HuH-7.5 (cell line): ENCODE data around the gene SLC47A2.
"Not testable (repeated sequence)": the region's sequence is repeated elsewhere in the genome, so short reads cannot be mapped to it uniquely, and the experiment has no call there.

ENCODE experiments used
- DNase-seq: peaks from one replicate; pipeline ENCODE4 v3.0.0; 2011; ENCODE audit warnings: low spot score

SLC47A2 gene

DNA sequence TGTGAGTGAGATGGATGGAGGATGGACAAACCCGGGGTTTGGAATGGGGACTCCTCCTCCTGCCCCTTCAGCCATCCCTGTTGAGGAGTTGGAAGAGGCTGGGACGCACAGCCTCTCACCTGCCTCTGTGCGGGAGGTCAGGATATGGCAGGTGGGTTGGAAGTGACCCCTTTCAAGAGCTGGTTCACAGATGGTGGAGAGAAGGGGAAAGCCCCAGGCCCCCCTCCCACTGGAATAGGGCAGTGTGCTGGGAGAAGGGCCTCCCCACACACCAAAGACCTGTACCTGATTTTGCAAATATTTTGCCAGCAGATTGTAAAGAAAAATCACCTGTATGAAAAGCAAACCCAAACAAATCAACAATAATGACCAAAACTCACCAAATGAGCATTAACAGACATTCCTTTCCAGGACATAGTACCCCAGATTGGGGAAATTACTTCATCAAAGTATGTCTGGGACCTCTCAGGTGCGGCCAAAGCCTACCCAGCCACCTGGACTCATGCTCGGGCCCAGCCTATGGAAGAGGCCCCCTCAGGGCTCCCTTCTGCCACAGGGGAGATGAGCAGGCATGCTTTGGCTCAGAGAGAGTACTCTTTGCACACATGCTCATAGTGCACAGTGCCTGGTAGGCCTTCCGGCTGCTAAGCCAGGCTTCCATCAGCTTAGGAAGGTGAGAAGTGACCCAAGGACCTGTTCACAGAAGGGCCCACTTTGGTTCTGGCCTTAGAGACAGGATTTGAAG, 7.8 kb downstream of the SLC47A2 start:
- DNase-seq = no peak

DNA sequence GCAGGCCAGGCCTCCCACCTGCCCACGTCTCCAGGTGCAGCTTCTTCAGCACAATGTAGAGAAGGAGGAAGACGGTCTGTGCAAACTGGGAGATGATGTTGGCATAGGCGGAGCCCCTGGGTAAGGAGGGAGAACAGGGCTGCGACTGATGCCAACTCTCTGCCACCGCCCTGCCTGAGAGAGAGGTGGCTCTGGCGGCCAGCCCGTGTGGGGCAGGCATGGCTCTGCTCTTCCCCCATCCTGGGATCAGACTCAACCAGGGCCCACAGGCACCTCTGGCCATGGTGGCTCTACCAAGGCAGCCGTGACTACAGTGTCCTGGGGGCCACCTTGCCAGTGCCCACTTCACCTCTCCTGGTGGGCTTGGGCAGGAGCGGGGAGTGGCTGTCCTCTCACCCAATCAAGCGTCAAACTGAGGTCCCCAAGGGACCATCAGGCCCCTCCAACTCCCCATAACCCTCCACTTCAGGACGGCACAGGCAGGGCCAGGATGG, 8.6 kb downstream of the SLC47A2 start:
- DNase-seq = no peak

DNA sequence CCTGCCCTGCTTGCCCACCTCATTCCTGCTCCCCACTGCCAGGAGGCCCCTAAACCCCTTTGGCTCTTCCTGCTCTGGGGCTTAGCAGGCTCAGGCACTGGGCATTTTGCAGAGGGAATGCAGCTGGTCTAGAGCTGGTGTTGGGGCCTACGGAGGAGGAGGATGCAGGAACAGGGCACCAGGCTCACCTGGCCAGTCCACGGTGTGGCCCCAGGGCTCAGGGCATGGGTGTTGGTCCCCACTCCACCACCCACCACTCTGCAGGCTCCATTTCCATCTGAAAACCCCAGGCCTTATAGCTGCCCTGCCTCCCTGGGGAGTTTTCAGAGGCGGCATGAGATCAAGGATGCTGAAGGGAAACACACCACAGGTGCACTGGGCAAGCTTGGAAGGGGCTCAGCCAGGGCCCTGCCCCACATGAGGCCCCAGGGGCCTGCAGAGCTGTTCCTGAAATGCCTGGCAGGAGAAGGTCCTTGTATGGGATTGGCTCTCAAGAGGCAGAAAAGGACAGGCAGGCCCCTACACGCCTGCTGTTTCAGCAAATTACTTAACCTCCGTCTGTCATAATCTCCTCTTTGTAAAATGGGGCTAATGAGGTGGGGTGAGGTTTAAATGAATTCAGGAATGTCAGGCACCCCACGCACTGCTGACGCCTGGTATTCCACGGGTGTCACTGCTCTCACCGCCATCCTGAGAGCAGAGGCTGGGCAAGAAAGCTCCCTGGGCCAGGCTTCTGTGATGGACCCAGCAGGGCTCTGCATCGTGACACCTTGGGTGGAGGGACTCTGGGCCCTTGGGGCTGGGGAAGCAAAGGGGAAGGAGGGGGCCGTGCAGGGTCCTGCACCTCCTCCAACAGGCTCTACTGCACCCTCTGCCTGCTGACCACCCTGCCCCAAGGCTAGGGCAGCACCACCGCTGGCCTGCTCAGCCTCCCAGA, 9.3 kb downstream of the SLC47A2 start:
- DNase-seq = no peak

DNA sequence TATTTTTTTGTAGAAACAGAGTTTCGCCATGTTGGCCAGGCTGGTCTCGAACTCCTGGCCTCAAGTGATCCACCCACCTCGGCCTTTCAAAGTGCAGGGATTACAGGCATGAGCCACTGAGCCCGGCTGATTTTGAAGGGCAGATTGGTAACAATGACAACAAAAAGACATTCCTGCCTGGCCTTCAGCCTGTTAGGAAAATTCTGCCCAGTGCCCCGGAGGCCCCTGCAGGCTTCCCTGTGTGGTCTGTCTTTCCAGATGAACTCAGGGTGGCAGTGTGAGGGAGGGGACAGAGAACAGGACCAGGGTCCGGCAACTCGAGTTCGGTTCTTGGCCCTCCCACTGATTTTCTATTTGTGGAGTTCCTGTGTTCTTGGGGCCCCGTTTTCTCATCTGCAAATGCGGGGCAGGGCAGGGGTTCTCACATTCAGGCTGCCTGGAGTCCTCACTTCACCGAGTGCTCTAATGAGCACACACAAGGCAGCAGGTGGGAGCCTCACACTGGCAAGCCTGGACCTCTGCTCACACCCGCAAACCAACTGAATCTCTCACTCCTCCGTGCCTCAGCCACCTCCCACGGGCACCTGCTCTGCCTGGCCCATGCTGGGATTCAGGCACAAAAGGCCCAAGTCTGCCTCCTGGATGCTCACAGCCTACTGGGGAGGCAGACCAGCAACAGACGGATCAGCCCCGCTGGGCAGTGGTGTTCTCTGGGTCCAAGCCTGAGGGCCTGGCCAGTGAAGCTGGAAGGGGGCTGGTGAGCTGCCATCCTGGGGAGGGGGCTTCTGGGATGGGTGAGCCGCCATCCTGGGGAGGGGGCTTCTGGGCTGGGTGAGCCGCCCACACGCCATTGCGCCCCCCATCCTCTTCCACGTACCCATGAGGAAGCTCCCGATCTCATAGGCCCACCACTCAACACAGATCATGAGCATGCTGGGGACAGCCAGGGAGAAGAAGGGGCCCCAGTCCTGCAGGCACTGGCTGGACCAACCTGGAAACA, 10.3 kb downstream of the SLC47A2 start:
- DNase-seq = no peak

DNA sequence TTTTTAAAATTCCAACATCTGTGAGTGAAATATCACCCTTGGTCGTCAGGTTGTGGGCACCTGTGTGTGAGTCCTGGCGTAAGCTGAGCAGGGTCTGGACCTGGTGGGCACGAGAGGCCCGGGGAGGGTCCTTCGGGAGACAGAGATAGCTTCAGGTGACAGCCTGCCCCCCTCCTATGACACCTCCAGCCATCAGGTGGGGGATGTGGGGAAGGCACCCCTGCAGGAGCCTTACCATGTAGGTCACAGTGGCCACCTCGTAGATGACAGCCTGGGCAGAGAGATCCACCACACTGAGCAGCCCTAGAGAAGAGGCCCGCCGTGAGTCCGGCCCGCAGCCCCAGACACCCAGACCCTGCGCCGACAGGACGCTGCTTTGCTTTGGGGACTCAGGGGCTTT, 11.2 kb downstream of the SLC47A2 start:
- no peak for DNase-seq

DNA sequence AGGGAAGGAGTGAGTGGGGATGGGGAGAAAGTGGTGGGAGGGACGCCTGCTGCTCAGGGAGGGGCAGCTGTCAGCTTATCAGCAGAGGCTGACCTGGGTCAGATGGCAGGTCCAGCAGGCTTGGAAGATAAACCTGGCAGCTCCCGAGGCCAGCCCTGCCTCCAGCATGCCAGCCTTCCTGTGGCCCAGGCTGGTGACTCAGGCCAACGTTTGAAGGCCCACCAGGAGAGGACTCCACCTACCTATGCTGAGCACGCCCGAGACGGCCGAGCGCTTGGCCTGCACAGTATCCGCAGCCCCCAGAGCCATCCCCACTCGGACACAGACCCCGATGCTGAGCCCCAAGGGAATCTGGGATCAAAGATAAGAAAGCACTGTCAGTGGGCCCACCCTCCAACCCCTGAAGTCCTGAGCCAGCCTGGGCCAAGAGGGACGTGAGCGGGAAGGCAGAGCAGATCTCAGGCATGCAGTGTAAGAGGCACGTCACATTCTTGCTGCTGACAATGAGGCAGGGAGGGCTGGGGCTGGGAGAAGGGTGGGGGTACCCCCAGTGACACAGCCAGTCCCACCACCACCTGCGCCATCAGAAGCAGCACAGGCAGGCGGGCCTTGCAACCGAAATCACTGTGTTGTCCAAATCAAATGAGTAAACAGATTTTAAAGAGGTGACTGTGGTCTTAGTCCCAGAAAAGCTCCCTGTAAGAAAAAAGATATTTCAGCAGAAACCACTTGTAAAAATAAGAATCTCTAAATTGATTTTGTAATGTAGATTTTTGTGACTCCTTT, 12.4 kb downstream of the SLC47A2 start:
- no peak for DNase-seq

DNA sequence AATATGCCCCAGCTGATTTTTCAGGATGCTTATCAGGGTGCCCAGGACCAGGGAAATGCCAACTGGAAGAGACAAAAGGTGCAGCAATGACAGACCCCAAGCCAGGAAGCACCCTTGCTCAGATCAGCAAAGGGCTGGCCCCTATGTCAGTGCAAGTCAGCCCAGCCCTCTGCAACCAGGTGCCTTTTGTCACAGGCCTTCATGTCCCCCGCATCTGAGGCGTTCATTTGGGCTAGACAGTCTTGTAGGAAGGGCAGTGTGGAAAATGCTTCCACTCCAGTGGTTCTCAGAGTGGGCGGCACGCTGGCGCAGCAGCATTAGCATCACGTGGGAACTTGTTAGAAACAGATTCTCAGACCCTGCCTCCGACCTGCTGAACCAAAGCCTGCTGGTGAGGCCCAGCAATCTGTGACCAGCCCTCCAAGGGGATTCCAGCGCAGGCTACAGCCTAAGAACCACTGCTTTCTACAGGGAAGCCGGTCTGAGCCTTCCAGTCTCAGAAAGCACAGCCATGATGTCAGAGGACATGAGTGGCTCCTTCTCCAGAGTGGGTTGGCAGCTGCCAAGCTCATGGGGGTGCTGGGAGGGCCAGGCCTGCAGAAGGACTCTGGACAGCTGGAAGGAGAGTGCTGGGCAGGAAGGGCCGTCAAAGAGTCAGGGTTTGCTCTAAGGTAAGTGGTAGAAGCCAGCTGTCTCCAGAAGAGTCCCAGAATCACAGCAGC, 13.1 kb downstream of the SLC47A2 start:
- no peak for DNase-seq

DNA sequence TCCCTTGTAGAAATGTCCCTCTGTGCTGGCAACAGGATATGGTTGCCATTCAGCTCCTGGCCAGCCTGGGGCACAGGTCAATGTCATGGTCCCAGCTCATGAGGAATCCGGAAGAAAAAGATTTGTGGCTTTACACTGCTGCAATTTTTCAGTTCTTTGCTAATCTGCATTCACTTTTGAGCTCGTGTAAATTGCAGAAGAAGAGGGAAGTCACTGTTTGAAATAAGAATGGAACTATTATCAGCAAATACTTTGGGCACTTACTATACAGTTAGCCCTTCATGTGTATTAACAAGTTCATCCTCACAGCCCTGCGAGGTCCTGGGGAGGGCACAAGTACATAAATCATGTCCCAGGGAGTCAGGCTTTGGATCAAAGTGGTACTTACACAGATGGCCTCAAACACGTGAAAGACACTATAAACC, 14.2 kb downstream of the SLC47A2 start:
- no peak for DNase-seq

DNA sequence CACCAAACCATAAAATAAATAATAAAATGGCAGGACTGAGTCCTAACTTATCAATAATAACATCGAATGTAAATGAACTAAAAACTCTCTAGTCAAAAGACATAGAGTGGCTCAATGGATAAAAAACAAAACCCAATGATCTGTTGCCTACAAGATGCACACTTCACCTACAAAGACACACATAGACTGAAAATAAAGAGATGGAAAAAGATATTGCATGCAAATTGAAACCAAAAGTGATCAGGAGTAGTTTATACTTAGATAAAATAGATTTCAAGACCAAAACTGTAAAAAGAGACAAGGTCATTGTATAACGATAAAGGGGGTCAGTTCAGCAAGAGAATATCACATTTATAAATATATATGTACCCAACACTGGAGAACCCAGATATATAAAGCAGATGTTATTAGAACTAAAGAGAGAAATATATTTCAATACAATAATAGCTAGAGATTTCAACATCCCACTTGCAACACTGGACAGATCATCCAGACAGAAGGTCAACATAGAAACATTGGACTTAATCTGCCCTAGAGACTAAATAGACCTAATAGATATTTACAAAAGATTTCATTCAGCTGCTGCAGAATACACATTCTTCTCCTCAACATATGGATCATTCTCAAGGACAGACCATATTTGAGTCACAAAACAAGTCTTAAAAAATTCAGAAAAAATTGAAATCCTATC, 29.8 kb downstream of the SLC47A2 start:
- no peak for DNase-seq

DNA sequence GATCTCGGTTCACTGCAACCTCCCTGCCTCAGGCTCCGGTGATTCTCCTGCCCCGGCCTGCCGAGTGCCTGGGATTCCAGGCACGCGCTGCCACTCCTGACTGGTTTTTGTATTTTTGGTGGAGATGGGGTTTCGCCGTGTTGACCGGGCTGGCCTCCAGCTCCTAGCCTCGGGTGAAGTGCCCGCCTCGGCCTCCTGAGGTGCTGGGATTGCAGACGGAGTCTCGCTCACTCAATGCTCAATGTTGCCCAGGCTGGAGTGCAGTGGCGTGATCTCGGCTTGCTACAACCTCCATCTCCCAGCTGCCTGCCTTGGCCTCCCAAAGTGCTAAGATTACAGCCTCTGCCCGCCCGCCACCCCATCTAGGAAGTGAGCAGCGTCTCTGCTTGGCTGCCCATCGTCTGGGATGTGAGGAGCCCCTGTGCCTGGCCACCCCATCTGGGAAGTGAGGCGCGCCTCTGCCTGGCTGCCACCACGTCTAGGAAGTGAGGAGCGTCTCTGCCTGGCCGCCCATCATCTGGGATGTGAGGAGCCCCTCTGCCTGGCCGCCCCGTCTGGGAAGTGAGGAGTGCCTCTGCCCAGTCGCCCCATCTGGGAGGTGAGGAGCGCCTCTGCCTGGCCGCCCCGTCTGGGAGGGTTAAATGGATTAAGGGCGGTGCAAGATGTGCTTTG, 31.3 kb downstream of the SLC47A2 start:
- DNase-seq = not testable (repeated sequence)

DNA sequence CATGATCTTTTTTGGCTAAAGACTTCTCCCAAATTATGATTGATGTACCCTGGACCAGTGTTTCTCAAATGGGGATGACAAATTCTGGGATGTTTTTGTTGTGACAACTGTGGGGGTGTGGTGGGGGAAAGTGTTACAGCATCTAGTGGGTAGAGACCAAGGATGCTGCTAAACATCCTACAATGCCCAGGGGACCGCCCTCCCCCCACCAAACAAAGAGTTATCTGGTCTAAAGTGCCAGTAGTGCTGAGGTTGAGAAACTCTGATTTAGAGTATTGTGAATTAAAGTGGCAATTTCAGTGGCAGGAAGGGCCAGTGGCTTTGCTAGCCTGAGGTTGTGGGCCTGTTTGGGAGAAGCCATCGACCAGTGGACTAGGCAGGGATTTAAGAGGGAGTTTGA, 33.3 kb downstream of the SLC47A2 start:
- DNase-seq = no peak

DNA sequence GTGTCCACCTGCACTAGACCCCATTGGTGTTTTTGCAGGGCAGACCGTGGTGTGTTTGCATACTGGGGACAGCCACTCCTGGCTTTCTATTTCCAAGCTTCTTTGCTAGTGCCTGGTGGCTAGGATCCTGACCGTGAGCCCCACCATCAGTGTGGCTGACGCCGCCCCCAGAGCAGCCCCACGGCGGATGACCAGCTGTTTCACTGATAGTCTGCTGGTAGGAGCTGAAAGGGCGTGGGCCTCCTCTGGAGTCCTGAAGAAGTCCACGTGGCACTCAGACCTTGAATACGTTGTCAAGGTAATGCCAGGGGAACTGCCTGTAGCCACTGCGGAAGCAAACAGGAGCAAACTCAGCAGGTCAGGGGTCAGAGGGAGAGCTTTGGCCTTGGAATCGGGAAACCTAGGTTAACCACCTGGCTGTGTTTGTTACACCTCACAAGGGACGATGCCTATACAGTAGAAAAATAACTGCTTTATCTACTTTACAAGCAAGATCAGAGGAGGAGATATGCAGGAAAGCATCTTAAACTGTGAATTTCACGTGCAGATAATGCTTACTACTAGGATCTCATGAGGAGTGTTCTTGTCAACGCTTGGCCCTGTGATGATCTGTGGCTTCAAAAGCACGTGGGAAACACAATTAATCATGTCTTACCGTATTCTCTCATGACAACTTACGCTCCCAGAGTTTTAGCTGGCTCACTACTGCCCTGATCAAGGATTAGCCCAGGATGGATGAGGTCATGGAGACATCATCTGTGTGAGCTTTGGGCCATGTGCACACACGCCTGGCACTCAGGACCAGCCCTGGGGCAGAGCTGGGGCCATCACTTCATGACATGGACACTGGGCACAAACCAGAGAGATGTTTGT, 37.6 kb downstream of the SLC47A2 start:
- no peak for DNase-seq

DNA sequence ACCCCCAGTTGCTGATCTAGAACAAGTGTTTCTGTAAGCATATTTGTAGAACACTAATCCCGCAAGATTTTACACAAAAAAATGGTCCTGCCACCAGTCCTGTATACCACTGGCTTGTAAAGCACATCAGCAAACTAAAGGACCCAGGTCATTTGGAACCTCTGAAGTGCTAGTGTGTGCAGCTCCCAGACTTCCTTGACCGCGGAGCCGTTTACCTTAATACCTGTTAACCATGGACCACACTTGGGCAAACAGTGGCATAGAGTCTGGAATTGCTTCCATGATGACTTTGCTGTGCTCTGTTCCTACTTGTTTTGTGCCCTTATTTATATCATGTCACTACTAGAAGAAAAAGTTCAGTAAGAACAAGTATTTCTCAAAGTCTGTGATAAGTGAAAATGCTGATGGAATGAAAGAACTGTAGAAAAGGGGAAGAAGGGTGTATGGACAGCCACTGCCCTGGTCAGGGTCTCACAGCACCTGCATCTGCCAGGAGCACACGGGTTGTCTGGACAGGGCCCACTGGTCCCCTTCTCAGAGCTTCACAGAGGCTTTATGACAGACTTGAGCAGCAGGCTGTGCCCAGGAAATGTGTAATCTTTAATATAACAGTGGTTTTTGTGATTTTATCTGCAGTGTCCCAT, 38.5 kb downstream of the SLC47A2 start:
- DNase-seq = no peak

DNA sequence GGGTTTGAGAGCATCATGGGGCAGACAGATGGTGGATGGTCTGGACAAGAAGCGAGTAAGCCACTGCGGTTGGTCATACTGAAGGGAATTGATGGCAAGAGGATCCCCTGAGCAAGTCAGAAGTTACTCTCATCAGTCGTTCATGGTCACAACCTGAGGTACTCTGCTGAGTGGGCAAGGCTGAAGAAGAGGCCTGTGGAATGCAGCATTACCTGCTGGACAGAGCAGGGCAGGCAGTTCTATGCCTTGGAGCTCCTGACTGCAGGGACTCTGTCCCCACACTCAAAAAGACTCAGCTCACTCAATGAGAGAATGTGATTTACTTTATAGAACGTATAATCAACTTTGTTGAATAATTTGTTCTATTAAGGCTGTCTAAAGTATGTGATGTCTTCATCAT, 39.5 kb downstream of the SLC47A2 start:
- DNase-seq = no peak

DNA sequence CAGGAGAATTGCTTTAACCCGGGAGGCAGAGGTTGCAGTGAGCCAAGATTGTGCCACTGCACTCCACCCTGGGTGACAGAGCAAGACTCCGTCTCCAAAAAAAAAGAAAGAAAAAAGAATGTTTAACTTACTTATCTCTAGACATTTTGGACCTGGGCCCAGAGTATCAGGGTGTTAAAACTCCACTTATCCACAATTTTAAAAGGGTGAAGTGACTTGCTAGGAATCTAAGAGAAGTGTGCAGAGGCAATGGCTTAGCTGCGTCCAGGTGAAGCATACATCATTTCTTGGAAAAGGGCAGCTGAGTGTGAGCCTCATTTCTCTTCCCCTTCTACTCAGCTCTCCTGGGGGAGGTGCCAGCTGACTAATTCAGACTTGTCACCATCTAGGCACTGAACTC, 42.8 kb downstream of the SLC47A2 start:
- DNase-seq = no peak

DNA sequence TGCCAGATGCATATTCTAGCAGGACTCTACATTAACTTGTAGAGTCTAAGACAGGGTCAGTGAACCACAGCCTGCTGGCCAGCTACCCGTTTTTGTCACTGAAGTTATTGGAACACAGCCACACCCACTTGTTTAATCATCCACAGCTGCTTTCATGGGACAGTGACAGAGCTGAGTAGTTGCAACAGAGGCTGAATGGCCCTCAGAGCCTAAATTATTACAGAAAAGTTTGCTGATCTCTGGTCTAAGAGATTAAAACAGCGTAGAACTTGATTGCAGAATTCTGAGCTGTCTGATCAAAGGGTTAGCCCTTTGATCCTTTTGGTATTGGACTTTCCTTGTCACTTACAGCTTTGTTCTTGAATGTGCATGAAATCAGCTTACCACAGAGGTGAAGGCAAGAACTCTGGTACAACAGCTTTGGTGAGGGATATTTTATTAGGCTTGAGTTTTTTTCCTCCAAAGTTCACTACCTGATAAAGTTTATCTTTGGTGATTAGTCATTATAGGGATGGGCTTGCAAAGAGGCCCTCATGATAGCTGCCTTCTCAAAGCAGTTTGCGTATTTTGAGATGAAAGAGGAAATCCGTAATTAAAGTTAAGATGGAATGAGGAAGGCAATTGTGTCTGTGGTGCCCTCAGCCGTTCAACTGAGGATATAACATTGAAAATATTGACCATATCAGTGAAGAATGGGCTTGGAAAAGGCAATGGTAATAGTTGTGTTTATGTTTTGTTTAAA, 44.2 kb downstream of the SLC47A2 start:
- DNase-seq = no peak

DNA sequence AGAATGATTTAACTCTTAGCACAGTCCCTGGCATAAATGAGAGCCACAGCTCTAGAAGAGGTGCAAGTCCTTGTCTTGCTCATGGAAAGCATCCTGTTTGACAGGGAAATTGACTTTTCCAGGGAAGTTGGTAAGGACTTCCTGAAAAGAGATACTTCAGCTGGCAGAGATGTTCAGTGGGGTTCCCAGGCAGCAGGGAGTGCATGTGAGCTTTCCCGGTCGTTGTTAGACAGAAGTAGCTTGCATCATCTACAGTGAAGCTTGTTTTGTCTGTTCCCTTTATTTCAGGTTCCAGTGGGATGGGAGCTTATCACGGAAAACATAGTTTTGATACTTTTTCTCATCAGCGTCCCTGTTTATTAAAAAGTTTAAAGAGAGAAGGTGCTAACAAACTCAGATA, 45.0 kb downstream of the SLC47A2 start:
- DNase-seq = no peak
